ENCODE results near the gene CXorf58.
A peak's percentile ranks its signal among the peaks of the same experiment; 100 is the strongest.
"Not testable (repeated sequence)": the region's sequence is repeated elsewhere in the genome, so short reads cannot be mapped to it uniquely, and the experiment has no call there.

The CXorf58 gene

GRCh38 chrX:23907498-23908218 lies at the start of gene CXorf58, which contains the start of gene APOO:
CXorf58 (plus strand) TSS chrX:23908006; CDS start chrX:23910303, 2,297 bp downstream.
APOO (minus strand) TSS chrX:23907938; CDS start chrX:23907702, 236 bp downstream.
- peak; percentile 91 for DNase-seq (ENCODE audit: low spot score)

- not testable (repeated sequence) for DNase-seq (ENCODE audit: low spot score)
These were observed 48.6 kb upstream of the CXorf58 start for GRCh38 chrX:23859238-23859637.

GRCh38 chrX:23861215-23861896 lies 46.5 kb upstream of the CXorf58 start:
- DNase-seq (ENCODE audit: low spot score) = no peak

- not testable (repeated sequence) for DNase-seq (ENCODE audit: low spot score)
These were observed 45.9 kb upstream of the CXorf58 start for GRCh38 chrX:23861952-23862351.

- no peak for DNase-seq (ENCODE audit: low spot score)
These were observed 43.0 kb upstream of the CXorf58 start for GRCh38 chrX:23864742-23865326.

GRCh38 chrX:23870041-23870440 lies 37.8 kb upstream of the CXorf58 start:
- DNase-seq (ENCODE audit: low spot score) = no peak

- no peak for DNase-seq (ENCODE audit: low spot score)
These were observed 35.8 kb upstream of the CXorf58 start for GRCh38 chrX:23871905-23872546.

GRCh38 chrX:23879380-23880090 lies 28.3 kb upstream of the CXorf58 start:
- DNase-seq (ENCODE audit: low spot score) = no peak

GRCh38 chrX:23883737-23884354 lies 24.0 kb upstream of the CXorf58 start:
- DNase-seq (ENCODE audit: low spot score) = peak; percentile 71

- no peak for DNase-seq (ENCODE audit: low spot score)
These were observed 23.3 kb upstream of the CXorf58 start for GRCh38 chrX:23884427-23885024.

- DNase-seq (ENCODE audit: low spot score) = no peak
These were observed 22.0 kb upstream of the CXorf58 start for GRCh38 chrX:23885803-23886202.

GRCh38 chrX:23887451-23887850 lies 20.4 kb upstream of the CXorf58 start:
- no peak for DNase-seq (ENCODE audit: low spot score)

- no peak for DNase-seq (ENCODE audit: low spot score)
These were observed 19.9 kb upstream of the CXorf58 start for GRCh38 chrX:23887918-23888317.

- no peak for DNase-seq (ENCODE audit: low spot score)
These were observed 18.8 kb upstream of the CXorf58 start for GRCh38 chrX:23888887-23889501.

GRCh38 chrX:23890933-23891332 lies 16.9 kb upstream of the CXorf58 start:
- no peak for DNase-seq (ENCODE audit: low spot score)

- DNase-seq (ENCODE audit: low spot score) = not testable (repeated sequence)
These were observed 12.8 kb upstream of the CXorf58 start for GRCh38 chrX:23894993-23895392.

- not testable (repeated sequence) for DNase-seq (ENCODE audit: low spot score)
These were observed 11.3 kb upstream of the CXorf58 start for GRCh38 chrX:23896539-23896938.

- no peak for DNase-seq (ENCODE audit: low spot score)
These were observed 10.8 kb upstream of the CXorf58 start for GRCh38 chrX:23896981-23897380.

- DNase-seq (ENCODE audit: low spot score) = no peak
These were observed 9.3 kb upstream of the CXorf58 start for GRCh38 chrX:23898412-23898959.

- no peak for DNase-seq (ENCODE audit: low spot score)
These were observed 7.5 kb upstream of the CXorf58 start for GRCh38 chrX:23900220-23900797.
